Measurements from ENCODE around the gene UBE2H.
"Not testable (repeated sequence)": the region's sequence is repeated elsewhere in the genome, so short reads cannot be mapped to it uniquely, and the experiment has no call there.

The UBE2H gene

DNA sequence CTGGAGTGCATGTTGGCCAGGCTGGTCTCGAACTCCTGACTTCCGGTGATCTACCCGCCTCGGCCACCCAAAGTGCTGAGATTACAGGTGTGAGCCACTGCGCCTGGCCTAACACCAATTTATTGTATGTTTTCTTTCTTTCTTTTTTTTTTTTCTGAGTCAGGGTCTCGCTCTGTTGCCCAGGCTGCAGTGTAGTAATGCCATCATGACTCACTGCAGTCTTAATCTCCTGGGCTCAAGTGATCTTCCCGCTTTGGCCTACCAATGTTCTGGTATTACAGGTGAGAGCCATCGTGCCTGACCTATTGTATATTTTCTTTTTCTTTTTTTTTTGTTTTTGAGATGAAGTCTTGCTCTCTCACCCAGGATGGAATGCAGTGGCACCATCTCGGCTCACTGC is 33.8 kb upstream of the UBE2H start:
- in situ Hi-C loops (cut with MboI; ENCODE audit: low pct_unique_long_range_greater_than_20kb, low sequenced_read_pairs, unreplicated experiment) = no loop called here
- TF ChIP-seq, protein P1, sequence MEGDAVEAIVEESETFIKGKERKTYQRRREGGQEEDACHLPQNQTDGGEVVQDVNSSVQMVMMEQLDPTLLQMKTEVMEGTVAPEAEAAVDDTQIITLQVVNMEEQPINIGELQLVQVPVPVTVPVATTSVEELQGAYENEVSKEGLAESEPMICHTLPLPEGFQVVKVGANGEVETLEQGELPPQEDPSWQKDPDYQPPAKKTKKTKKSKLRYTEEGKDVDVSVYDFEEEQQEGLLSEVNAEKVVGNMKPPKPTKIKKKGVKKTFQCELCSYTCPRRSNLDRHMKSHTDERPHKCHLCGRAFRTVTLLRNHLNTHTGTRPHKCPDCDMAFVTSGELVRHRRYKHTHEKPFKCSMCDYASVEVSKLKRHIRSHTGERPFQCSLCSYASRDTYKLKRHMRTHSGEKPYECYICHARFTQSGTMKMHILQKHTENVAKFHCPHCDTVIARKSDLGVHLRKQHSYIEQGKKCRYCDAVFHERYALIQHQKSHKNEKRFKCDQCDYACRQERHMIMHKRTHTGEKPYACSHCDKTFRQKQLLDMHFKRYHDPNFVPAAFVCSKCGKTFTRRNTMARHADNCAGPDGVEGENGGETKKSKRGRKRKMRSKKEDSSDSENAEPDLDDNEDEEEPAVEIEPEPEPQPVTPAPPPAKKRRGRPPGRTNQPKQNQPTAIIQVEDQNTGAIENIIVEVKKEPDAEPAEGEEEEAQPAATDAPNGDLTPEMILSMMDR (IDR thresholded peaks at IDR 0.05; ENCODE audit: extremely low read depth, insufficient read depth, missing control alignments) = no peak
- DNase-seq (ENCODE audit: low spot score) = no peak

DNA sequence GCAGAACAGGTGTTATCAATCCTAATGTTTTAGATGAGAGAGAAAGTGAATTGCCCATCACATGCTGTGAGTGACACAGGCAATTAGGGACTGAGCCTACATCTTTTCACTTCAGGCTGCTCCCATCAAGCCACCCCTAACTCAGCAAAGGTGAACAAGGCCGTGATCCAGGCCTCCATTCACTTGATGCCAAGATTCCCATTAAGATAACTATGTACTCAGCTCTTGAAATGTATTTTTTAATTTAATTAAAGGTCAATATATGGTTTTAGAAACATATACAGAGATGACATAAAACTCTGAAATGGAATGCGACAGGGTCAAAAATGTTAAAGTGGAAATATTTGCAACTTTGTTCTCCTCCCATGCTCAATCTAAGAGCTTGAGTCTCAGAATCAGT is 27.9 kb upstream of the UBE2H start:
- TF ChIP-seq, protein P1 (IDR thresholded peaks at IDR 0.05; ENCODE audit: extremely low read depth, insufficient read depth, missing control alignments) = no peak
- DNase-seq (ENCODE audit: low spot score) = no peak
- in situ Hi-C loops (cut with MboI; ENCODE audit: low pct_unique_long_range_greater_than_20kb, low sequenced_read_pairs, unreplicated experiment) = no loop called here

DNA sequence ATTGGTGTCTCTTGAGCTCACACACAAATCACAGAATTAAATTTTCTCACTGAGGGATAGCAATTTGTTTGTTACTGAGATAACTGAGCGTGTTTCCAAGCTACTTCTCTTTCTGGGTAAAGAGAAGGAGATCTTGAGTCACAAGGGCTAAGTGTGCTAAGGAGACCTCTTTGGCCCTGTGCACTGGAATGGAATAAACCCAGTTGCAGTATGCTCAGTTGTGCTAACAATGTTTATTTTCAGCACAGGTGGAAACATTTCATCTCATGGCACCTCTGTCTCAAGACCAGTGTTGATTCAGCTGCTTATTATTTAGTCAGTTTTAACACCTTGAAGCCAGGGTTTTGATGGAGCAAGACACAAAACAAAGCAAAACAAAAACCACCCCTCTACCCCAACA is 22.5 kb upstream of the UBE2H start:
- in situ Hi-C loops (cut with MboI; ENCODE audit: low pct_unique_long_range_greater_than_20kb, low sequenced_read_pairs, unreplicated experiment) = no loop called here
- TF ChIP-seq, protein P1 (IDR thresholded peaks at IDR 0.05; ENCODE audit: extremely low read depth, insufficient read depth, missing control alignments) = no peak
- DNase-seq (ENCODE audit: low spot score) = no peak

DNA sequence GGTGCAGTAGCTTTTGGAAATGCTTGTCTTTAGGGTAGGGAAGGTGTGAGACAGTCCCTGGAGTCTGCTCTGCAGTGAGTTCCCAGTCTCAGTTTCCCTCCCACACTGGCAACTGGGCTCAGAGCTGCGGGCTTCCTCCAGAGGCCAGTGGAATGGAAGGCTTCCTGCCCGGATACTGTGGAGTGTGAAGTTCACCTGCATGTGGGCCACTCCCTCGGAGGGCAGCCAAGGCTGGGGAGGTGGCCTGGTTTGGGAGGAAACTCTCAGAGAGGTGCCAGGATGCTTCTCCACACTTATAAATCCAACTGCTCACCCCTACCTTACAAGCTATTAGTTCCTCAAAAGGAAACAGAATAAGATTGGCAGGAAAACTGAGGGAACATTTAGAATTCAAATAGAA is 18.1 kb upstream of the UBE2H start:
- TF ChIP-seq, protein P1 (IDR thresholded peaks at IDR 0.05; ENCODE audit: extremely low read depth, insufficient read depth, missing control alignments) = no peak
- in situ Hi-C loops (cut with MboI; ENCODE audit: low pct_unique_long_range_greater_than_20kb, low sequenced_read_pairs, unreplicated experiment) = no loop called here
- DNase-seq (ENCODE audit: low spot score) = no peak

DNA sequence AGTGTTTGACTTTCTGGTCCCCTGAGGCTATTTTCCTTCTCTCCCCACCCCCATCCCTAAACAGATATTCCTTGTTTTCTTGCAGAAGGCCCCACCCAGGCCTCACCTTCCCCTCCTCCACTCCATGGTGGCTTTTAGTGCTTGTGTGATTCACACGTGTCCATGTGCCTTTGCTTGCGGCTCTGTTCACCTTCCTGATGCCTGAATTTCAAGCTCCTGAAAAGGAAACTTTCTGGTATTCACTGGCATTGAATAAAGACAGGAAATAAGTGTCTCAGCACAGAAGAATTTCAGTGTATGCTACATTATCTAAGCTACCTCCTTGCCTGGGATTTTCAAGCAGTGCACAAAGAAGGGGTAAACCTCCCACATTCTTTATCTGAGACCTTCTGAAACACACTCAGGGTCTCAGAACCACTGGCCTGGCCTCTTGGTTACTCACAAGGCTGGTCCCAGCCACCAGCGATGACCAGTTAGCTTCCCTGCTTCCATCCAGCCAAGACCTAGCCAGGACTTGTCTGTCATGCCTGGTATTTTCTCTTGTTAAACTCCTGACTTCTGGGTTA is 17.2 kb upstream of the UBE2H start:
- TF ChIP-seq, protein P1 (IDR thresholded peaks at IDR 0.05; ENCODE audit: extremely low read depth, insufficient read depth, missing control alignments) = no peak
- no peak for DNase-seq (ENCODE audit: low spot score)
- in situ Hi-C loops (cut with MboI; ENCODE audit: low pct_unique_long_range_greater_than_20kb, low sequenced_read_pairs, unreplicated experiment) = no loop called here

DNA sequence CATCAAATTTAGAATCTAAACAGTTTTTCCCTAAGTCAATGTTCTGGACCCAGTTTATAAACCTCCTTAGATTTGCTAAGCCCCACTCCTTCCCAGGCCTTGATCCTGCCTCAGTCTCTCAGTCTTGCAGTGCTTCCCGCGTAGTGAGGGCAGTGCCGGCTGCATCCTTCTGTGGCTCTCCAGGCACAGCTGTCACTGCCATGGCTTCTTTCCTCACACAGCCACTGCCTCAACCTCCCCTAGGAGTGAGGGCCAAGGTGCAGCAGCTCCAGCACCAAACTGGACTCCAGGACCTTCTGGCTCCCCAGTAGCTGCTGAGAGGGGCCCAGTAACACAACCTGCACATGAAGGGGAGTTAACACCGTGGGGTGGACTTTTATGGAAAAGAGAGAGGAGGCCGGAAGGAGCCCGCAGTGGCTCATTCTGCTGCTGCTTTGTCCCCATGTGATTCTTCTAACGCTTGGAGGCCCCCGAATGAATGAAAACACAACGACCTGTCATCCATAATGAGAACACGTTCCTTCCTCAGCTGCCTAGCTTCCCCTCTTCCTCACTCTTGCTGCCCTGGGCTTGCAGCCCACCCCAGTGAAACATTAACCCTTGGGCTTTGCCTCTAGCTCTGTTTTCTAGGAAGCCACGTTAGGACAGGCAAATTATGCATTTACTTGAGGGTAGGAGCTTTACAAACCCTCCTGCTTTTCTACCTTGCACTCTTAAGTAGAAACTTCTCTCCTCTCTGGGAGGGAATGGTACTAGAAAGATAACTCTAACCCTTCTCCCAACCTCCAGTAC is 16.0 kb upstream of the UBE2H start:
- TF ChIP-seq, protein P1 (IDR thresholded peaks at IDR 0.05; ENCODE audit: extremely low read depth, insufficient read depth, missing control alignments) = no peak
- no peak for DNase-seq (ENCODE audit: low spot score)
- in situ Hi-C loops (cut with MboI; ENCODE audit: low pct_unique_long_range_greater_than_20kb, low sequenced_read_pairs, unreplicated experiment) = no loop called here

DNA sequence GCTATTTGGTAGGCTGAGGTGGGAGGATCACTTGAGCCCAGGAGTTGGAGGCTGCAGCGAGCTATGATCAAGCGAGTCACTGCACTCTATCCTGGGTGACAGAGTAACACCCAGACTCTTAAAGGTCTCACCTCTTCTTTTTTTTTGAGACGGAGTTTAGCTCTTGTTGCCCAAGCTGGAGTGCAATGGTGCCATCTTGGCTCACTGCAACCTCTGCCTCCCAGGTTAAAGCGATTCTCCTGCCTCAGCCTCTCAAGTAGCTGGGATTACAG is 7.4 kb upstream of the UBE2H start:
- in situ Hi-C loops (cut with MboI; ENCODE audit: low pct_unique_long_range_greater_than_20kb, low sequenced_read_pairs, unreplicated experiment); DNase-seq (ENCODE audit: low spot score): not testable (repeated sequence)
